ENCODE measurements around the gene GRIK3. TPM values are rescaled to one million over a fixed set of nuclear protein-coding genes. Genes with fewer than 3 reads are reported as not detected.

The GRIK3 gene
- total and polyA plus RNA-seq, 2 donors (not counting 1 experiment from before 2014, with no cell fraction given) = not detected

DNA sequence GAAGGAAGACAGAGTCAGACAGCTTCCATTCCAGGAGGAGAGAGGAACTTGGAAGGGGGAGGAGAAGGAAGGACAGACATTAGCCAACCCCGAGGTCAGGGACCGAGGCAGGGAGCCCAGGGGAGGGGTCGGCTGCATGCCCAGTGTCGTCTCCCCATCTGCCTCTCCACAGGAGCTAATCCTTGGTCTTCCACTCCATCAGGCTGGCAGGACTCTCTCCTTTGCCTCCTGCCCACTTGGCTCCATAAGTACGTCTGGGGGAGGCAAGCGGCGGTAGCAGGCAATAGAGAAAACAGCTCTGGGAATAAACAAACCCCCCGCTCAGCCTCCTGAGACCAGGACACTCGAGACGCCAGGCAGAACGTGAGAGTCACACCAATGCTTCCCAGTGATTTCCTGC lies 71.3 kb downstream of the GRIK3 start:
- H3K4me3 ChIP-seq (replicated peaks in 1 of 4; ENCODE audit: control extremely low read depth in 1 of 4, insufficient read depth in 1 of 4, low read depth in 3 of 4, low read length in 4 of 4) = no peak overlapping the region
- no peak overlapping the region for H3K27ac ChIP-seq (ENCODE audit: insufficient read depth, low read length)
- H3K4me1 ChIP-seq (ENCODE audit: control insufficient read depth, extremely low read depth, insufficient read depth, low read length) = no peaks in the 10 kb centered on the region
- H3K9ac ChIP-seq (ENCODE audit: insufficient read depth, low read length) = no peak overlapping the region
- H3K36me3 ChIP-seq (ENCODE audit: control insufficient read depth, insufficient read depth, low read length) = no peaks in the 10 kb centered on the region
- H3K9me3 ChIP-seq (ENCODE audit: control insufficient read depth, insufficient read depth, low read depth, low read length) = no peaks in the 10 kb centered on the region
- TF ChIP-seq EZH2 (IDR thresholded peaks at IDR 0.05; ENCODE audit: low read length, missing control alignments) (no peak), CTCF (conservative IDR thresholded peaks at IDR 0.05 in 1 of 2, IDR thresholded peaks at IDR 0.05 in 1 of 2; ENCODE audit: low read depth in 1 of 2, low read length in 2 of 2) (no peak)
- no peak overlapping the region for H2AFZ ChIP-seq (ENCODE audit: low read length)
- H4K20me1 ChIP-seq (ENCODE audit: control insufficient read depth, extremely low read depth, insufficient read depth, low read length) = no peaks in the 10 kb centered on the region
- no peaks in the 10 kb centered on the region for H3K27me3 ChIP-seq (ENCODE audit: control insufficient read depth, insufficient read depth, low read length)
- DNase-seq (ENCODE audit: low read depth in 2 of 2) = no peak
- no peaks in the 10 kb centered on the region for H3K79me2 ChIP-seq (ENCODE audit: control insufficient read depth, insufficient read depth, low read length)
- no peak overlapping the region for H3K4me2 ChIP-seq (ENCODE audit: extremely low read depth, insufficient read depth, low read length)

GRCh38 chr1:36961062-36961615 lies 73.2 kb downstream of the GRIK3 start:
- no peak for DNase-seq (ENCODE audit: low read depth in 2 of 2)
- Histone ChIP-seq H3K4me3 (replicated peaks in 1 of 4; ENCODE audit: control extremely low read depth in 1 of 4, insufficient read depth in 1 of 4, low read depth in 3 of 4, low read length in 4 of 4) (no peak overlapping the region), H3K9me3 (ENCODE audit: control insufficient read depth, insufficient read depth, low read depth, low read length) (no peaks in the 10 kb centered on the region), H3K4me2 (ENCODE audit: extremely low read depth, insufficient read depth, low read length) (no peak overlapping the region), H3K4me1 (ENCODE audit: control insufficient read depth, extremely low read depth, insufficient read depth, low read length) (no peaks in the 10 kb centered on the region), H3K36me3 (ENCODE audit: control insufficient read depth, insufficient read depth, low read length) (no peaks in the 10 kb centered on the region), H3K27ac (ENCODE audit: insufficient read depth, low read length) (no peak overlapping the region), H3K79me2 (ENCODE audit: control insufficient read depth, insufficient read depth, low read length) (no peaks in the 10 kb centered on the region), H4K20me1 (ENCODE audit: control insufficient read depth, extremely low read depth, insufficient read depth, low read length) (no peaks in the 10 kb centered on the region), H3K9ac (ENCODE audit: insufficient read depth, low read length) (no peak overlapping the region), H2AFZ (ENCODE audit: low read length) (no peak overlapping the region), H3K27me3 (ENCODE audit: control insufficient read depth, insufficient read depth, low read length) (no peaks in the 10 kb centered on the region)
- TF ChIP-seq CTCF (conservative IDR thresholded peaks at IDR 0.05 in 1 of 2, IDR thresholded peaks at IDR 0.05 in 1 of 2; ENCODE audit: low read depth in 1 of 2, low read length in 2 of 2) (no peak), EZH2 (IDR thresholded peaks at IDR 0.05; ENCODE audit: low read length, missing control alignments) (no peak)

DNA sequence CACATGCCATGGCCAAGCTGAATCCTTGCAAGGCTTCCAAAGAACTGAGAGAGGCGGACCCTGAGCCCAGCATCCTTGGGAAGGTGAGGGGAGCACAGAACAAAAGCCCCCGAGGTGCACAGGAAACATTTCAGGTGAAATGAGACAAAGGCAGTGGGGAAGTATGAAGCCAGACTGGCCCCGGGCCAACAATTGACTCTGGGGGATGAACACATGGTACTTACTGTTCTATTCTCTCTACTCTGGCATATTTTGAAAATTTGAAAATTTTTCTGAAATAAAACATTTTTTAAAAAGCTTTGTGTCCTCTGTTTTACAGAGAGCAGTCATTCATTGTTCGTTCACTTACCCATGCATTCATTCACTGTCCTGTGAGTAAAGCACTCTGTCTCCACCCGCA lies 77.7 kb downstream of the GRIK3 start:
- no peak for TF ChIP-seq CTCF (conservative IDR thresholded peaks at IDR 0.05 in 1 of 2, IDR thresholded peaks at IDR 0.05 in 1 of 2; ENCODE audit: low read depth in 1 of 2, low read length in 2 of 2)
- no peak for TF ChIP-seq EZH2 (IDR thresholded peaks at IDR 0.05; ENCODE audit: low read length, missing control alignments)
- Histone ChIP-seq H3K4me3 (replicated peaks in 1 of 4; ENCODE audit: control extremely low read depth in 1 of 4, insufficient read depth in 1 of 4, low read depth in 3 of 4, low read length in 4 of 4) (no peak overlapping the region), H3K4me1 (ENCODE audit: control insufficient read depth, extremely low read depth, insufficient read depth, low read length) (no peaks in the 10 kb centered on the region), H3K4me2 (ENCODE audit: extremely low read depth, insufficient read depth, low read length) (no peak overlapping the region), H3K9ac (ENCODE audit: insufficient read depth, low read length) (no peak overlapping the region), H4K20me1 (ENCODE audit: control insufficient read depth, extremely low read depth, insufficient read depth, low read length) (no peaks in the 10 kb centered on the region), H2AFZ (ENCODE audit: low read length) (no peak overlapping the region), H3K79me2 (ENCODE audit: control insufficient read depth, insufficient read depth, low read length) (no peaks in the 10 kb centered on the region), H3K27ac (ENCODE audit: insufficient read depth, low read length) (no peak overlapping the region), H3K36me3 (ENCODE audit: control insufficient read depth, insufficient read depth, low read length) (no peaks in the 10 kb centered on the region), H3K27me3 (ENCODE audit: control insufficient read depth, insufficient read depth, low read length) (no peaks in the 10 kb centered on the region), H3K9me3 (ENCODE audit: control insufficient read depth, insufficient read depth, low read depth, low read length) (no peaks in the 10 kb centered on the region)
- DNase-seq (ENCODE audit: low read depth in 2 of 2) = no peak

Measured in fibroblast of lung (primary cell).